Smooth muscle cell (in vitro differentiated cells): ENCODE results near the gene FBXL22. TPM values are rescaled to one million over a fixed set of nuclear protein-coding genes. Genes with fewer than 3 reads are reported as not detected.

Experiments used
- DNase-seq: peaks from one replicate; lab custom pipeline; 2025; ENCODE audit not compliant: unreplicated experiment; lab: John Stamatoyannopoulos, UW
- H2AFZ ChIP-seq: fragments of 200-600 bp; sonication (generic); 2 replicates; pipeline ENCODE4 v1.6.0; 2016; ENCODE audit warnings: antibody characterized with exemption, low read depth, mild to moderate bottlenecking
- H3F3A ChIP-seq: fragments of 200-600 bp; sonication (generic); 2 replicates; pipeline ENCODE4 v1.6.0; 2017; ENCODE audit warnings: antibody characterized with exemption, low read depth
- H3K27ac ChIP-seq: fragments of 200-600 bp; sonication (generic); 2 replicates; pipeline ENCODE4 v1.5.1; 2016; ENCODE audit warnings: low read depth, mild to moderate bottlenecking
- H3K27me3 ChIP-seq: fragments of 200-600 bp; sonication (generic); 2 replicates; pipeline ENCODE4 v1.6.1; 2016; ENCODE audit warnings: low read depth, mild to moderate bottlenecking
- H3K36me3 ChIP-seq: fragments of 200-600 bp; sonication (generic); 2 replicates; pipeline ENCODE4 v1.5.1; 2016; ENCODE audit warnings: low read depth
- H3K4me1 ChIP-seq: fragments of 200-600 bp; sonication (generic); 2 replicates; pipeline ENCODE4 v1.5.1; 2016; ENCODE audit warnings: low read depth
- H3K4me2 ChIP-seq: fragments of 200-600 bp; sonication (generic); 2 replicates; pipeline ENCODE4 v1.6.0; 2016; ENCODE audit warnings: mild to moderate bottlenecking
- H3K4me3 ChIP-seq: fragments of 200-600 bp; sonication (generic); 2 replicates; pipeline ENCODE4 v1.5.1; 2016; ENCODE audit warnings: mild to moderate bottlenecking
- H3K79me2 ChIP-seq: fragments of 200-600 bp; sonication (generic); 2 replicates; pipeline ENCODE4 v1.6.0; 2016; ENCODE audit warnings: low read depth, mild to moderate bottlenecking
- H3K9ac ChIP-seq: fragments of 200-600 bp; sonication (generic); 2 replicates; pipeline ENCODE4 v1.6.0; 2016; ENCODE audit warnings: low read depth
- H3K9me3 ChIP-seq: fragments of 200-600 bp; sonication (generic); replicated peaks from 2 replicates; pipeline ENCODE4 v1.5.1; 2016; ENCODE audit warnings: low read depth
- H4K20me1 ChIP-seq: fragments of 200-600 bp; sonication (generic); 2 replicates; pipeline ENCODE4 v1.6.0; 2016; ENCODE audit warnings: low read depth
- CTCF ChIP-seq: fragments of 200-600 bp; sonication (generic); IDR thresholded peaks from 2 replicates; pipeline ENCODE4 v1.5.1; 2017; ENCODE audit warnings: borderline replicate concordance, mild to moderate bottlenecking, antibody characterized with exemption; ENCODE audit not compliant: insufficient read depth, poor library complexity, severe bottlenecking
- WGBS: methylation state at CpG from one replicate; pipeline ENCODE4 v1.1.7; 2016; ENCODE audit warnings: low lambda C conversion rate; 5-methylcytosine and 5-hydroxymethylcytosine counted together
- polyA plus RNA-seq: library from polyadenylated mRNA; unstranded; fragments of >200 nt; fragmentation: Nextera tagmentation; extraction: Ambion mirVana; gene quantifications from 2 replicates; pipeline ENCODE4 v1.2.1, GENCODE V29; 2016
- total RNA-seq: library from RNA; depleted of rRNA; stranded (reverse); fragments of >200 nt; gene quantifications from 2 replicates; pipeline ENCODE4 v1.2.3, GENCODE V29; 2014

Gene FBXL22
- total and polyA plus RNA-seq, 2 experiments from 2014 or later = 0.35 TPM; not detected in 1

- Histone ChIP-seq H4K20me1 (peaks cover 15% of the 10 kb centered on the region), H2AFZ (no peak overlapping the region), H3K9me3 (no peaks in the 10 kb centered on the region), H3K27ac (no peak overlapping the region), H3K27me3 (peaks cover 39% of the 10 kb centered on the region), H3K4me1 (peaks cover 16% of the 10 kb centered on the region), H3K4me3 (peak overlapping the region; percentile 66), H3K4me2 (peak overlapping the region; percentile 99), H3K36me3 (no peaks in the 10 kb centered on the region), H3K9ac (peak overlapping the region; percentile 78), H3F3A (peaks cover 4% of the 10 kb centered on the region), H3K79me2 (no peaks in the 10 kb centered on the region)
- TF ChIP-seq CTCF = no peak
- 47% methylated on average over 9 of the region's 9 CpGs for WGBS
- DNase-seq = no peak
Observed at GRCh38 chr15:63601704-63602185, 4.6 kb downstream of the FBXL22 start.

DNA sequence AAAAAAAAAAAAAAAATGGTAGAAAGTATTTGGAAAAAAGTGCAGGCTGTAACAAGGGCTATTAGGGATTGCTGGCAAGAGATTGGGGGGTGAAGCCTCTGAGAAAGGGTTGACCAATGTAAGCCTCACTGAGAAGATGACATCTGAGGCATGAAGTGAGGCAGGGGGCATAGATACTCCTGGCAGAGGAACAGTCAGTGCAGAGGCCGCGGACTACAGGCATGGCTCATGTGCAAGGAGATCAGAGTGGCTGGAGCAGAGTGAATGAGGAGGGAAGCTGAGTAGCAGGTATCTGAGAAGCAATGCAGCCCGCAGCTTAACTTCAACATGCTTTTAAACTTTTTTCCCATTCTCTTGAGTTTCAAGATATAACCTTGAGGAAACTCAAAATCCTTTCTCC, 5.4 kb downstream of the FBXL22 start:
- TF ChIP-seq CTCF = no peak

GRCh38 chr15:63603516-63603915, 6.3 kb downstream of the FBXL22 start:
- H3K4me2 ChIP-seq = no peak overlapping the region
- WGBS = 97% methylated on average over 4 of the region's 4 CpGs

More for the DNA sequence above, 5.4 kb downstream of the FBXL22 start:
- Histone ChIP-seq H3K79me2 (no peaks in the 10 kb centered on the region), H3K9me3 (no peaks in the 10 kb centered on the region), H2AFZ (no peak overlapping the region), H3K27me3 (peaks cover 43% of the 10 kb centered on the region), H3K4me2 (no peak overlapping the region), H3K9ac (no peak overlapping the region), H3K4me3 (no peak overlapping the region), H3F3A (peaks cover 4% of the 10 kb centered on the region), H4K20me1 (peaks cover 19% of the 10 kb centered on the region), H3K36me3 (no peaks in the 10 kb centered on the region), H3K27ac (no peak overlapping the region), H3K4me1 (peaks cover 12% of the 10 kb centered on the region)
- 91% methylated on average over 3 of the region's 3 CpGs for WGBS
- DNase-seq = no peak

More at GRCh38 chr15:63603516-63603915, 6.3 kb downstream of the FBXL22 start:
- Histone ChIP-seq H3K4me3 (no peak overlapping the region), H3K79me2 (no peaks in the 10 kb centered on the region), H3K9ac (no peak overlapping the region), H3K4me1 (peaks cover 12% of the 10 kb centered on the region), H3K9me3 (no peaks in the 10 kb centered on the region), H3K36me3 (no peaks in the 10 kb centered on the region), H3K27me3 (peaks cover 52% of the 10 kb centered on the region), H2AFZ (no peak overlapping the region), H4K20me1 (peaks cover 28% of the 10 kb centered on the region), H3K27ac (no peak overlapping the region), H3F3A (peaks cover 4% of the 10 kb centered on the region)
- no peak for DNase-seq
- TF ChIP-seq CTCF = no peak
